ENCODE results near the gene HHLA2.

The HHLA2 gene

GRCh38 chr3:108380128-108380795 is 83.9 kb downstream of the HHLA2 start:
- no peak overlapping the region for H3K4me3 ChIP-seq (ENCODE audit: low read length)
- no peak for DNase-seq (ENCODE audit: low read depth)
- no peak for TF ChIP-seq CTCF (IDR thresholded peaks at IDR 0.05; ENCODE audit: insufficient read depth, low read depth, low read length, missing control alignments)

DNA sequence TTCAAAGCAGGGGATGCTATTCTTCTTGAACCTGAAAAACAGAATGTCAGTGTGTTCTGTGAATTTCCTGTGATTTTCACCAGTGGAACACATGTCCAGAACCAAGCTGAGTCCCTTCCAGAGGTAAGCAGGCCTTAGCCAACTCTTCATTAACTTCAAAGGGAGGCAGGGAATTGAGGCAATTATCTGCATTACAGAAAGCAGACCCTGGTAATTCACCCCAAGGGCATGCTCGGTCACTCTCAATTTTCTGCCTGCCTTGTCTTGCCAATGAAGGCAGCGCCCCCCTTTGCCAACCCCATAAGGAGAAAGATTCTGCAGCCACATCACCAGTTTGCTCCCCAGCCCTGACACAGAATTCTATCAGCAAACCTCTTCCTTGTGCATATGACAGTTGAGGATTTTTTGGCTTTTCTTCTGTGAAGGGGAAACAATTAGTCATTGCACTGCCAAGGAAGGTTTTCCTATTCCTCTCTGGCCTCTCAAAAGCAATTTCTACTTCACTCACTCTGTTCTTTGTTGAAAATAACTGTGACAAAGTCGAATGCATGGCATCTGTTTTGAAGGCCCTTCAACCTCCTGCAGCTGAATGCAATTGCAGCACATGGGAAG is 85.3 kb downstream of the HHLA2 start:
- H3K4me3 ChIP-seq (ENCODE audit: low read length), result no peak overlapping the region
- no peak for TF ChIP-seq CTCF (IDR thresholded peaks at IDR 0.05; ENCODE audit: insufficient read depth, low read depth, low read length, missing control alignments)
- DNase-seq (ENCODE audit: low read depth), result no peak

DNA sequence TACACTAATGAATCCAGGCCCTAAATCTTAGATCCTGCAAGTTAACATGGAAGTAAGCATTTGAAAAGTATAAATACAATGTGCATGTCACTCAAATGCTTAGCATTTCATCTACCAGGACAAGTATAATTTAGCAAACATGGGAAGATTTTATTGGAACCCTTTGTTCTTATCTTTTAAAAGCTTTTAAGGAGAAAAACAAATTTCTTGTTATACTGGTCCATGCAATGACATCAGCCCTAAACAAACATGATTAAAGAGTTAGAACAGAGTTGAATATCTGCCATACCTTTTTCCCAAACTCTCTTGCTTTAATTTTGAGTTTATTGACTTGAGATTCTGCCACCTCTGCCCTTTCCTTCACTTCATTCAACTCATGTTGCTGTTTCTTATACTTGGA is 87.0 kb downstream of the HHLA2 start:
- no peak for DNase-seq (ENCODE audit: low read depth)
- TF ChIP-seq CTCF (IDR thresholded peaks at IDR 0.05; ENCODE audit: insufficient read depth, low read depth, low read length, missing control alignments), result no peak
- no peak overlapping the region for H3K4me3 ChIP-seq (ENCODE audit: low read length)

DNA sequence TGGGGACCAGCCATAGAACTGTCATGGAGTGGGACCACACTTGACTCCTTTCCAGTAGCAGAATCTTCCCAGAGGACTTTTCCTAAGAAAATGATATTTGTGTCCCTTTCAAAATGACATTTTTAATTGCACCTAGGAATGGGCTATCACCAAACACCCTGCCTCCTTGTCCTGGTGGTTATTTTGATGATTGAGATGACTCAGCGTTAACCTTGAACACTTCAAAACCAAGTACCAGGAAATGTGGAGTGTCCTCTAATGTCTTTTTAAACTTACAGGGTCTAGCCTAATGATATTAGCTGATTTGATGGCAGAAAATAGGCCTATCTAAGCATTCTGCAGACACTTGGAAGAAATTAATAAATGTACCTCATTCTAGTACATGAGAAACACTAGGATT is 90.7 kb downstream of the HHLA2 start:
- H3K4me3 ChIP-seq (ENCODE audit: low read length), result no peak overlapping the region
- DNase-seq (ENCODE audit: low read depth), result no peak
- TF ChIP-seq CTCF (IDR thresholded peaks at IDR 0.05; ENCODE audit: insufficient read depth, low read depth, low read length, missing control alignments), result no peak

DNA sequence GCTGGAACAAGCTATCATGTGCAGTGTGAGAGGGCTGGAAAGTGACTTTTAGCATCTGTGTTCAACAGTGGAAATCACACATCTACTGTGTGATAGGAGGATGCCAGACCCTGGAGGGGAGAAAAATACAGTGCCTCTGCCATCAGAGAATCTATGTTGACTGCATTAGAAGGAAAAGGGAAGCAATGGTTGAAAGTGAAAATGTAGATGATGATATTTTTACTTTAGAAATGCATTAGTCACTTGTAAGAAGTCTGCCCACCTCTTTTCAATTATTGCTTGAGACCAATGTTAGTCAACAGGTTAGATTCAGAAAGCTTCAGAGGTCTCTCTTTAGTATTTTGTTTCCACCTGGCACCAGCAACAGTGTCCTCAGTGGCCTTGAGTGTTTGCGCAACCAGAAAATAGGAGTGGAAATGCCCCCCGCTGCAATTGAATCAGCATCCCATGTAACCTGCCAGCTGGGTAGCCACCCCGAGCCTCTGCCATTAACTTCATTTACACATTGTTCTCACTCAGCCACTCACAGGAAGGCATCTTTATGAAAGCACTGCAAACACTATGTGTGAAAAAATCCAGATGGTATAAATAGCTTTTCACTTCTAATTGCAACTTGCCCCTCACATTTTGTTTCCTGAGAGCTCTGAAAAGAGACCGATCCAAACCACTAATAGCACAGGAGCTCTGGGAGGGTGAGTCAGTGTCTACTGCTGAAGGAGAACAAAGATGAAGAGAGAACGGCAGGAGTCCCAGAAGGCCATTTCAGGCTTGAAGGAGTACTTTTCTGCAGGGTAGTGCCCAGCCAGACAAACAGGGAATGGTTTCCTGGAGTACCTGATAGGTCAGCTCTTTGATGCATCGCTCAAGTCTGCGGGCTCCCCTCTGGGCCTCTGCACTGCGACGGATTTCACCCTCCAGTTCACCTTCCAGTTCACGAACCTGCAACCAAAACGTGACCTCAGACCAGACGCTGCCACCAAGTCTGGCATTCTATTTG is 92.1 kb downstream of the HHLA2 start:
- no peak for TF ChIP-seq CTCF (IDR thresholded peaks at IDR 0.05; ENCODE audit: insufficient read depth, low read depth, low read length, missing control alignments)
- no peak overlapping the region for H3K4me3 ChIP-seq (ENCODE audit: low read length)
- no peak for DNase-seq (ENCODE audit: low read depth)

DNA sequence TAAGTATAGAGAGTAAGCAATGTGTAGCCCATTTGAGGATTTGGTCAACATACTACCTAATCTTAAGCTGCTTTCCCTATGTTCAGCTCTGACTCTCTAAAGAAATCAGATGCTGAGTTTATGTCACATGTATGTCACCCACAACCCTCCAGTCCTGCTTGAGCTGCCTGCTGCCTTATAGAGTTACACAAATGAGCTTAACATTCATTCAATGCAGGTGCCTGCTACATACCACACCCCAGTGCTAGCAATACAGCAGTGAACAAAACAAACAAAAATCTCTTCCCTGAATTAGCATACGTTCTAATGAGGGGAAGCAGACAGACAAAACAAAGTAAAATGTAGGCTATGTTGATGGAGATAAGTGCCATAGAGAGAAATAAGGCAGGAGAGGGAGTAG is 93.0 kb downstream of the HHLA2 start:
- H3K4me3 ChIP-seq (ENCODE audit: low read length), result no peak overlapping the region
- TF ChIP-seq CTCF (IDR thresholded peaks at IDR 0.05; ENCODE audit: insufficient read depth, low read depth, low read length, missing control alignments), result no peak
- no peak for DNase-seq (ENCODE audit: low read depth)

Data from epithelial cell of esophagus (primary cell).